Measurements from ENCODE around the gene MAP2K3. TPM values are rescaled to one million over a fixed set of nuclear protein-coding genes. Genes with fewer than 3 reads are reported as not detected.

The MAP2K3 gene
- total and polyA plus RNA-seq, 2 of the 8 experiments (the other 6 are each of a cell fraction or from before 2014, with no cell fraction given): 16.9 to 33.5 TPM

DNA sequence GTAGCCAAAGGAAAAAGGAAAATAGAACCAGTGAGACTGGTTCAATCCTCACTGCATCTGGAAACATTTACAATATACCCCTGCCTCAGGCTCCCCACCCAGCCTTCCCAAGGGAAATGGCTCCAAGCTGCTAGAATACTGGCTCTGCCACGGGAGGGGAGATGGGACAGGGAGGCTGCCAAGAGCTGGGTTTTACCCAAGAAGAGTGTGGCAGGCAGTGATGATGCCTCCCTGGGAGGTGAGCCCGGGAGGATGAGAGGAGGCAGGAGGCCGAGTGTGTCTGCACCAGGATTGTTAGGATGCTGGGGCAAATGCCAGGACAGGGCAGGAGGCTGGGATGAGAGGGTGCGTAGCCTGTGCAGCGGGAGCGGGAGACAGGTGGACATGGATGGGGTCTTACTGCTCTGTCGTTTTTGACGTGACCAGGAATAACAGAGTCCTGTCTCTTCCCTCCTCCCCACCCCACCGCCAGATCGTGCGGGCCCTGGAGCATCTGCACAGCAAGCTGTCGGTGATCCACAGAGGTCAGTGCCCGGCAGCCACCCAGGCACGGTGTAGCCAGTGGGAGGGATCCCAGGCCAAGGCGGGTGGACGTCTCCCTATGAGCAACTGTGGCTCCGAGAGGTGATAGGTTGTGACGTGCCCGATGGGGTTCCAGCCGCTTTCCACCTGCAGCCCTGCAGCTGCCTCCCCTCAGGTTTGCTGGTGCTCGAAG is 18.4 kb downstream of the MAP2K3 start (continued):
- TF ChIP-seq JUN (IDR thresholded peaks at IDR 0.05; ENCODE audit: low read depth, low read length) (no peak), CHD1 (IDR thresholded peaks at IDR 0.05; ENCODE audit: low read depth, low read length) (no peak)
- TF ChIP-seq, protein P1, sequence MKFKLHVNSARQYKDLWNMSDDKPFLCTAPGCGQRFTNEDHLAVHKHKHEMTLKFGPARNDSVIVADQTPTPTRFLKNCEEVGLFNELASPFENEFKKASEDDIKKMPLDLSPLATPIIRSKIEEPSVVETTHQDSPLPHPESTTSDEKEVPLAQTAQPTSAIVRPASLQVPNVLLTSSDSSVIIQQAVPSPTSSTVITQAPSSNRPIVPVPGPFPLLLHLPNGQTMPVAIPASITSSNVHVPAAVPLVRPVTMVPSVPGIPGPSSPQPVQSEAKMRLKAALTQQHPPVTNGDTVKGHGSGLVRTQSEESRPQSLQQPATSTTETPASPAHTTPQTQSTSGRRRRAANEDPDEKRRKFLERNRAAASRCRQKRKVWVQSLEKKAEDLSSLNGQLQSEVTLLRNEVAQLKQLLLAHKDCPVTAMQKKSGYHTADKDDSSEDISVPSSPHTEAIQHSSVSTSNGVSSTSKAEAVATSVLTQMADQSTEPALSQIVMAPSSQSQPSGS (IDR thresholded peaks at IDR 0.05; ENCODE audit: low read length): no peak
- TF ChIP-seq, protein P2, sequence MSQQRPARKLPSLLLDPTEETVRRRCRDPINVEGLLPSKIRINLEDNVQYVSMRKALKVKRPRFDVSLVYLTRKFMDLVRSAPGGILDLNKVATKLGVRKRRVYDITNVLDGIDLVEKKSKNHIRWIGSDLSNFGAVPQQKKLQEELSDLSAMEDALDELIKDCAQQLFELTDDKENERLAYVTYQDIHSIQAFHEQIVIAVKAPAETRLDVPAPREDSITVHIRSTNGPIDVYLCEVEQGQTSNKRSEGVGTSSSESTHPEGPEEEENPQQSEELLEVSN (IDR thresholded peaks at IDR 0.05): no peak
- TF ChIP-seq, protein P3, sequence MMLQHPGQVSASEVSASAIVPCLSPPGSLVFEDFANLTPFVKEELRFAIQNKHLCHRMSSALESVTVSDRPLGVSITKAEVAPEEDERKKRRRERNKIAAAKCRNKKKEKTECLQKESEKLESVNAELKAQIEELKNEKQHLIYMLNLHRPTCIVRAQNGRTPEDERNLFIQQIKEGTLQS (IDR thresholded peaks at IDR 0.05; ENCODE audit: insufficient read depth, low read depth, low read length): no peak
